Dedifferentiated amniotic fluid mesenchymal stem cell (primary cell): ENCODE measurements around the gene RNH1.

Experiments used
- DNase-seq: peaks from one replicate; pipeline ENCODE4 v3.0.0-alpha.2; 2016; ENCODE audit errors: extremely low spot score

RNH1 gene

DNA sequence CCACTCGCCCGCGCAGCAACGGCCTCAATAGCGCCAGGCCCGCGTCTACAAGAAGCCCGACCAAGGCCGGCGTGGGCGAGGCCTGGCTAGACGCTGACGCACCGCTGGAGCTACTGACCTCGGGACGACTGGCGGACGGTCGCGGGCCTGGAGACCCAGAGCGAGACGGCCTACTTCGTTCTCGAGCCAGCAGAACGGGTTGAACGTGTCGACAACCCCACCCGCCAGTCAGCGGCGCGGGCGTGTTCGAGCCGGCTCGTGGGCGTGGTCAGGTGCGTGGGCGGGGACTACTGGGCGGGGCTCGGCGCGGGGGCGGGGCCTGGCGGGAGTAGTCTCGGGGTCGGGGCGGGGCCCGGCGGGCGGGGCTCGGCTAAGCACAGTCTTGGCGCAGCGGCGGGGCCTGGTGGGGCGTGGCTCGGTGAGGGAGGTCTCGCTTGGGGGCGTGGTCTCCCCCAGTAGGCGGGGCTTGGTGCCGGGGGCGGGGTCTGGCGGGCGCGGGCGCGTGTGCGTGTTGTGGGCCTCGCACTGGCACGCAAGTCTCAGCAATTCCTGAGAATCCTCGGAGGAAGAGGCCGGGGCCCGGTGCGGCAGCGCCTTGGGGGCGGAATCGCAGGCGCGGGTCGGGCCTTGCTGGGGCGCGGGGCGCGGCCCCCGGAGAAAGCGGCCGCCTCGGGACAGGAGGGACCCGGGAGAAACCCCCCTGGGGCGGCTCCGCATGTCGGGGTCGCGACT, at the start of gene RNH1:
Gene RNH1 (minus strand): TSS at position 248 of the 732 bp plus-strand sequence. CDS start 5,080 bp downstream, outside the sequence.
- DNase-seq = peak; percentile 96

DNA sequence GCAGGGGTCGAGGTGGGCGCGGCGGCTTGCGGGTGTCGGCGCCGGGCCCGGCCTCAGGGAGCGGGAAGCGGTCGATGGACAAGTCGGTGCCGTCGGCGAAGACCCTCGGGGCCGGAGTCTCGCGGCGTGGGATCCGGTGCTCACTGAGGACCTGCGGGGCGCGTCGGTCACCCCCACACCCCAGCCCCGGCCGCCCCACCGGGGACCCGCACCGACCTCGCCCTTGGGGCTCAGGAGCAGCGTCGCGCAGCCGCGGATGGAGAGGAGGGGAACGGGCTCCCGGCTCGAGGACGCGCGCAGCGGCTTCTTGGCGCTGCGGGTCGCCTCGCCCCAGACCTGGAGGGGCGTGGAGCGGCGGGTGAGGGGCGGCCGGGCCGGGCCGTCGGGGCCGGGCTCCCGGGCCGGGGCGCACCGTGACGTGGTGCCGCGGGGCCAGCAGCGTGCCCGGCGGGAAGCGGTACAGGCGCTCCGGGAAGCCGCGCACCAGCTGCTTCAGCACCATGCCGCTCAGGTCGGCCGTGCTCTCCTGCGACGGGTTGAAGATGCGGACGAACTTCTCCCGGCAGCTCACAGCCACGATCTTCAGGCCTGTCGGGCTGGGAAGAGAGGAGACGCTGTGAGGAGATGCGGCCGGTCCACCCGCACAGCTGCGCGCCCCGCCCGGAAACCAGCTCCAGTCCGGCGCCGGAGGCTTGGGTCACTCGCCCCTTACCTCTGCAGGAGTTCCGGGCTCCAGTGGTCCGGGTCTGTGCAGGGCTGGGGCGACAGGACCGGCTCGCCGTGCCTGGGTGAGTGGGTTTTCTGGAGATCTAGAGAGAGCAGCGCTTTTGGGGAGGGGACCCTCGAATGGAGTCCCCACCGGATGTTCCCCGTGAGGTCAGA, 49.0 kb upstream of the RNH1 start:
- no peak for DNase-seq

GRCh38 chr11:555227-555779, 48.3 kb upstream of the RNH1 start:
- DNase-seq = no peak

- DNase-seq = no peak
Observed at GRCh38 chr11:554428-555226, 47.6 kb upstream of the RNH1 start.

- no peak for DNase-seq
Observed at GRCh38 chr11:553988-554340, 46.9 kb upstream of the RNH1 start.

DNA sequence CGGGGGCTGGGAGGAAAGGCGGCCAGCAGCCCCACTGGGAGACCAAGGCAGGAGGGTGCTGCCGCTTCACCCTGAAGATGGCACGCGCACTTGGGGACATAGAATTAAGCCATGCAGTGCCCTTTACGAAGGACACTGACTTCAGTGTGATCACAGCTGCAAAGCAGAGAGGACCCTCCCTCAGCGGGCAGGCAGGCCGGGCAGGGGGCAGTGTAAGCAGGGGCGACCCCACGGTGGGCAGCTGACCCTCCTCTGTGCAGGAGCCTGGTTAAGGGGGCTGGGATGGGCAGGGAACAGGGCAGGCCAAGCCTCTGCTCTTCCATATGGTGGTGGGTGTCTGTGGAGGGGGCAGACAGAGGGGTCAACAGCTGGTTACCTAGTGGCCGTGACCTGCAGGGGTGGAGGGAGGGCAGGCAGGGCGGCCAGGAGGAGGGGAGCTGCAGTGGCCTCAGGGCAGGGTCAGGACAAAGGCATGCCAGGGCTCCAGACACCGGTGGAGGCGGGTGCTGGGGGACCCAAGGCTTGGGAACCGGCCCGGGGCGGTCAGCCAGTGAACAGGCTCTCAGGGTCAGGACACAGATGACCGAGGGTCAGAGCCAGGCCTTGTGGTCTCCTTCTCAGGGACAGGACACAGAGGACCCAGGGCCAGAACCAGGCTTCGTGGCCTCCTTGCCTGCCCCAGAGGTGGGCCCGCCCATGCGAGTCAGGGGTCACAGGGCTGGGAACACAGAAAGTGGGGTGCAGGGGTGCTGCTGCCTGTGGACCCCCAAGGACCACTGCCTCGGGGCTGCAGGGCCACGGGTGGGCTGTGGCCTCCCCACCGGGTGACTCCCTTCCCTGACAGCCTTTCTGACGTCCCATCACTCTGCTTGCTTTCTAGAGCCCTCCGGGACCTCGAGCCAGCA, 46.3 kb upstream of the RNH1 start:
- no peak for DNase-seq

DNA sequence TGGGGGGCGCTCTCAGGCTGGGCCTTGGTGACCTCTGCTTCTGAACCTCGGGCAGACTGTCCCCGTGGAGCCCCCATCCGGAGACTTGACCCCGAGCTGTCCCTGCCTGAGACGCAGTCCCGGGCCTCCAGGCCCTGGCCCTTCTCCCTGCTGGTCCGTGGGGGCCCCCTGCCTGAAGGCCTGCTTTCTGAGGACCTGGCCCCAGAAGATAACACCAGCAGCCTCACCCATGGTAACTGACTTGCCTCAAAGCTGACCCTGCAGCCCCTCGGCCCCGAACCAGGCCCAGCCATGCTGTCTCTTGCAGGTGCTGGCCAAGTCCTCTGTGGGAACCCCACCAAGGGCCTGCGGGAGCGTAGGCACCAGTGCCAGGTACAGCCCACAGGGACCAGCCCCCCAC, 44.6 kb upstream of the RNH1 start:
- DNase-seq = no peak

- no peak for DNase-seq
Observed at GRCh38 chr11:551131-551530, 44.1 kb upstream of the RNH1 start.

DNA sequence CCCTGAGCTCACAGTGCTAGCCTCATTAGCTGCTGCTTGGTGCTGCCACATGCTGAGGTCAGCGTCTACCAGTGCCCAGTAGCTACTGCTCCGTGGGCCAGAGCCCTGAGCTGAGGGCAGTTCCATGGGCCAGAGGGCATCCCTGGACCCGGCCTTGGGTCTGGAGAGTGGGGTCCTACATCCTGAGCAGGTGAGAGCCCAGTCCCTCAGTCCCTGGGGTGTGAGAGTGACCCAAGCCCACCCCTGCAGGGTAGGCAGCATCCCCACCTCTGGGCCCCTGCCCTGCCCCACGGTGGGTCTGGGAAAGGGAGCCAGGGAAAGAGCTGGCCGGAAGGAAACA, 43.7 kb upstream of the RNH1 start:
- DNase-seq = no peak

DNA sequence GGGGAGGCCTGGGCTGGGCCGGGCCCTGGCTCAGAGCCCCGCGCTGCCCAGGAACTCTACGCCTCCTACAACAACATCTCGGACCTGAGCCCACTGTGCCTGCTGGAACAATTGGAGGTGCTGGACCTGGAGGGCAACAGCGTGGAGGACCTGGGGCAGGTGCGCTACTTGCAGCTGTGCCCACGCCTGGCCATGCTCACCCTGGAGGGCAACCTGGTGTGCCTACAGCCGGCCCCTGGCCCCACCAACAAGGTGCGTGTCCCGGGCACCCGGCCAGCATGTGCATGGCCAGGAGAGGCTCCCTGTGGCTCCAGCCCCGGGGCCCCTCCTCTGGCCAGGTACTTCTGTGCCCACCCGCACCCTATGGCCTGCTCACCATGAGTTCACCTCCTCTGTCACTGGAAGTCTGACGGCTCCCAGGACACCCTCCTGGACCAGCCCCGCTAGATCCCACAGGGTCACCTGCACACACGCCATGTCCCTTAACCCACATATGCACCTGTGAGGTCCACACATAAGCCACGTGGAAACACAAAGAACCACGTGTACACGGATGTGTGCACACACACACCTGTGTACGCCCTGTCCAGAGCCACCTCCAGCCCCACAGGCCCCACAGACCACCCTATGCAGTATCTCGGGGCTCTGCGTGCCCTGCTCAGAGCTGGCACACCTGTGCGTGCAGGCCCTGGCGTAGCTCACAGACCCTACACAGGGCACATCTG, 43.1 kb upstream of the RNH1 start:
- DNase-seq = no peak

GRCh38 chr11:548700-549603, 41.9 kb upstream of the RNH1 start:
- no peak for DNase-seq

GRCh38 chr11:545171-545570, 38.1 kb upstream of the RNH1 start:
- DNase-seq = no peak

DNA sequence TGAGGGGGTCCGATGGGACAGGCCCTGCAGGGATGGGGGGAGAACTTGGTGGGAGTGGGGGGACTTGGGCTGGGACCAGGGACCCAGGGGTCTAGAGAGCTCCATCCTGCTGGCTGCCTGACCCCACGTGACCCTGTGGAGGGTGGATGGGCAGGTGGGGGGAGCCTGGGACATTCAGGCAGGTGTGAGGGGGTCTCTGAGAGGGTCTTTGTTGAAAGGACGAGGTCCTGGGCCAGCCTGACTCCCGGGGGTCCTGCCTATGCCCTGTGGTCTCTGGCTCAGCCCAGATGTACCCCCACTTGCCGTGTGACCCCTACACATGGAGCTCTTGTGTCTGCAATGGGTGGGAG, 37.8 kb upstream of the RNH1 start:
- no peak for DNase-seq

DNA sequence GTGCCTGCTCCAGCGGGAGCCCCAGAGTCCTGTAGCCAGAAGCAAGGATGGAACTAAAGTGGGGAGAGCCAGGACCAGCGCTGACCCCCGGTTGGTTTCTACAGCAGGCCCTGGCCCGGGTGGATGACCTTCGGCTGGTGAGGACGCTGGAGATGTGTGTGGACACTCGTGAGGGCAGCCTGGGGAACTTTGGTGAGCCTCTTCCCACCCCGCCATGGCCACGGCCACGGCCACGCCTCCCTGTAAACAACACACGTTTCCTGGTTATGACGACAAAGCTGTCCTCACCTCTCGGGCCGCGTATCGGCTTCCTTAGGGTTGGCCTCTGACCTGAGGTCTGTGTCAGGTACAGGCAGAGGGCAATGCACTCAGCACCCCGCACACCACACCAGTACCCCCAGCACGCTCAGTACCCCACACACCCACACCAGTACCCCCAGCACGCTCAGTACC, 34.4 kb upstream of the RNH1 start:
- DNase-seq = no peak

GRCh38 chr11:540583-541432, 33.8 kb upstream of the RNH1 start:
- no peak for DNase-seq

- DNase-seq = no peak
Observed at GRCh38 chr11:539971-540481, 33.0 kb upstream of the RNH1 start.

DNA sequence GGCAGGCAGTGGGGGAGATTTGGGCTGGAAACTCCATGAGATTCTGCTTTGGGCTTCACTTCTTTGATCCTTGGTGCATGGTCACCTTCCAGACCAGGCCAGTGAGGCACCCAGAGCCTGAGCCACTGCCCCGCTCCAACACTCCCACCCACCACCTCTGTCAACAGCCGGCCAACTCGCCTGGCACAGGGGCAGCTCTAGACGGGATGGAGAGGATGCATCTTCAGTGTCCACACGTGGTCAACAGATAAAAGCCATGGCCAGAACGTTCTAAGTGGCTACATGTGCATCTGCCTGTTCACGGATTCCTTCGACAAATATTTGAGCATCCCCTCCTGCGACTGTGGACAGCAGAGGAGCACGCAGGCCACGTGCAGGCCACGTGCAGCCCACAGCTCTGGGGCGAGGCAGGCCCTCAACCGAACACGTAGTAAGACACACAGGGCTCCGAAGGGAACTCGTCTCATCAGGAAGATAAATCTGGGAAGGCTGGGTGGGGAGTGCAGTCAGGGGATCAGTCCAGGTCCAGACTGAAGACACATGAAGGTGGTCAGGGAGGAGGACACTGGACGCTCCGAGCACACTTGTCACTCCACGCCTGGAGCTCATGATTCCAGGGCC, 31.5 kb upstream of the RNH1 start:
- no peak for DNase-seq
